Lung (tissue), 12 donors: ENCODE results near the gene SQOR. TPM values are rescaled to one million over a fixed set of nuclear protein-coding genes. Genes with fewer than 3 reads are reported as not detected.

Experiments used
- ATAC-seq: fragments of 200-7000 bp; cut with Tn5 transposase; one replicate; pipeline ENCODE4 v1.9.1; 2020; ENCODE audit warnings: moderate number of reproducible peaks; ENCODE audit not compliant: insufficient read depth, low FRiP score
- DNase-seq, 3 donors: peaks; one replicate each; pipeline ENCODE4 v3.0.0-alpha.2; 2013 to 2017
- H3K27ac ChIP-seq, 2 donors: one replicate each; pipeline ENCODE4 v1.5.1; 2013; ENCODE audit warnings: mild to moderate bottlenecking in 2 of 2, moderate library complexity in 2 of 2, control low read depth in 1 of 2, inconsistent platforms in 1 of 2, low read depth in 1 of 2, low read length in 1 of 2
- H3K27me3 ChIP-seq, 3 donors: one replicate each; pipeline ENCODE4 v1.5.1; 2013; ENCODE audit warnings: low read length in 2 of 3; ENCODE audit not compliant: control insufficient read depth in 3 of 3, insufficient read depth in 3 of 3
- H3K36me3 ChIP-seq, 4 donors: one replicate each; pipeline ENCODE4 v1.5.1; 2013; ENCODE audit warnings: low read length in 4 of 4, mild to moderate bottlenecking in 1 of 4, moderate library complexity in 1 of 4; ENCODE audit not compliant: control insufficient read depth in 4 of 4, insufficient read depth in 4 of 4
- H3K4me1 ChIP-seq, 5 donors: one replicate each; pipeline ENCODE4 v1.5.1; 2013; ENCODE audit warnings: low read length in 5 of 5, mild to moderate bottlenecking in 2 of 5, moderate library complexity in 1 of 5; ENCODE audit not compliant: control insufficient read depth in 5 of 5, insufficient read depth in 5 of 5
- H3K4me3 ChIP-seq: one replicate; pipeline ENCODE4 v1.5.1; 2013; ENCODE audit warnings: mild to moderate bottlenecking, control low read depth, moderate library complexity
- H3K9ac ChIP-seq, 2 donors: one replicate each; pipeline ENCODE4 v1.5.1; 2013; ENCODE audit warnings: low read length in 2 of 2, control low read depth in 1 of 2; ENCODE audit not compliant: insufficient read depth in 1 of 2
- H3K9me3 ChIP-seq, 4 donors: one replicate each; pipeline ENCODE4 v1.5.1; 2013; ENCODE audit warnings: low read length in 3 of 4, mild to moderate bottlenecking in 1 of 4, moderate library complexity in 1 of 4; ENCODE audit not compliant: control insufficient read depth in 4 of 4, insufficient read depth in 3 of 4
- CTCF ChIP-seq: IDR thresholded peaks from 2 replicates; pipeline ENCODE4 v1.5.1; 2012; ENCODE audit warnings: mild to moderate bottlenecking; ENCODE audit errors: control extremely low read depth, extremely low read depth
- WGBS, 2 donors: extraction: QIAGEN DNeasy Blood & Tissue Kit; methylation state at CpG; one replicate each; pipeline ENCODE4 v1.1.7; 2013; 5-methylcytosine and 5-hydroxymethylcytosine counted together
- polyA plus RNA-seq, 2 donors: library from polyadenylated mRNA; stranded (reverse); fragments of 200-250 nt; gene quantifications; one replicate each; pipeline ENCODE4 v1.2.1, GENCODE V29; 2013
- total RNA-seq, 2 donors: library from RNA; depleted of rRNA in 1 of 2; stranded (reverse); fragments of >200 nt in 1 of 2; gene quantifications; one replicate each; pipeline ENCODE4 v1.2.1, GENCODE V29; 2014 to 2021
- donor health status: control.
- donor health status: control.
- donor health status: Bipolar disorder and iron deficiency.
- donor health status: healthy.
- donor health status: DM: yes; HTN: yes; CAD: no.

Gene SQOR
- total and polyA plus RNA-seq, 4 donors = 53.9 to 157 (median 99.3) TPM

- no peak for ATAC-seq
- H3K27ac ChIP-seq = peak overlapping the region; percentile 84 to 91
- H3K27me3 ChIP-seq = peaks cover 0 to 3% (median 0%) of the 10 kb centered on the region in 3 donors
- H3K36me3 ChIP-seq = no peaks in the 10 kb centered on the region
- no peak overlapping the region for H3K4me3 ChIP-seq
- DNase-seq = no peak
- peaks cover 5 to 14% (median 10%) of the 10 kb centered on the region in 5 donors for H3K4me1 ChIP-seq
- no peak for TF ChIP-seq CTCF
- 61 to 86% methylated on average over 1 of the region's 1 CpG for WGBS, 2 donors
- H3K9me3 ChIP-seq = no peaks in the 10 kb centered on the region
- peak overlapping the region in 1 of 2 donors; percentile 36 for H3K9ac ChIP-seq
These were observed 2.3 kb downstream of the SQOR start for GRCh38 chr15:45637141-45637540.

GRCh38 chr15:45637552-45638033 lies 2.8 kb downstream of the SQOR start:
- H3K36me3 ChIP-seq = no peaks in the 10 kb centered on the region
- 0 to 1% methylated on average over 6 of the region's 6 CpGs for WGBS, 2 donors
- peaks cover 5 to 14% (median 10%) of the 10 kb centered on the region in 5 donors for H3K4me1 ChIP-seq
- peaks cover 0 to 3% (median 0%) of the 10 kb centered on the region in 3 donors for H3K27me3 ChIP-seq
- no peak overlapping the region for H3K4me3 ChIP-seq
- H3K9me3 ChIP-seq = no peaks in the 10 kb centered on the region
- peak overlapping the region; percentile 84 to 86 for H3K27ac ChIP-seq
- peak overlapping the region in 1 of 2 donors; percentile 36 for H3K9ac ChIP-seq
- TF ChIP-seq CTCF = no peak
- ATAC-seq (peak; percentile 1), DNase-seq (peak; percentile 84 to 96 (median 92))

- peaks cover 0 to 1% (median 0%) of the 10 kb centered on the region in 3 donors for H3K27me3 ChIP-seq
- H3K9ac ChIP-seq = no peak overlapping the region
- no peak for DNase-seq
- H3K36me3 ChIP-seq = no peaks in the 10 kb centered on the region
- no peak for TF ChIP-seq CTCF
- 56 to 83% methylated on average over 2 of the region's 2 CpGs for WGBS, 2 donors
- no peak for ATAC-seq
- peaks cover 5 to 17% (median 11%) of the 10 kb centered on the region in 5 donors for H3K4me1 ChIP-seq
- no peak overlapping the region for H3K4me3 ChIP-seq
- no peaks in the 10 kb centered on the region for H3K9me3 ChIP-seq
- H3K27ac ChIP-seq = peak overlapping the region; percentile 61 to 70
These were observed 5.8 kb downstream of the SQOR start for GRCh38 chr15:45640616-45641015.

GRCh38 chr15:45641374-45641781 lies 6.5 kb downstream of the SQOR start:
- Histone ChIP-seq H3K4me1 (peaks cover 5 to 20% (median 11%) of the 10 kb centered on the region in 5 donors), H3K4me3 (no peak overlapping the region), H3K27ac (peak overlapping the region; percentile 43 to 89), H3K9me3 (no peaks in the 10 kb centered on the region), H3K27me3 (no peaks in the 10 kb centered on the region), H3K36me3 (no peaks in the 10 kb centered on the region), H3K9ac (no peak overlapping the region)
- ATAC-seq = peak; percentile 66
- no peak for TF ChIP-seq CTCF
- WGBS, 2 donors = 4 to 11% methylated on average over 1 of the region's 1 CpG
- DNase-seq = peak in 1 of 3 donors; percentile 22
